Measurements from ENCODE around the gene BAZ1B.
A peak's percentile ranks its signal among the peaks of the same experiment; 100 is the strongest.
"Not testable (repeated sequence)": the region's sequence is repeated elsewhere in the genome, so short reads cannot be mapped to it uniquely, and the experiment has no call there.

The BAZ1B gene

DNA sequence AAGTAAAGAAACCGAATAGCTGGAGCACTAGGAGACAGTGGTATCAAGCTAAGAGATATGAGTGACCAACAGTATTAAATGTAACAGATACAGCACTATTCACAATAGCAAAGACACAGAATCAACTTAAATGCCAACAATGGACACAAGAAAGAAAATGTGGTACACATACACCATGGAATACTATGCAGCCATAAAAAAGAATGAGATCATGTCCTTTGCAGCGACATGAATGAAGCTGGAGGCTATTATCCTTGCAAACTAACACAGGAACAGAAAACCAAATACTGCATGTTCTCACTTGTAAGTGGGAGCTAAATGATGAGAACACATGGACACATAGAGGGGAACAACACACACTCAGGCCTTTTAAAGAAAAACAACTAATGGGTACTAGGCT, 26.6 kb downstream of the BAZ1B start:
- DNase-seq = not testable (repeated sequence)

DNA sequence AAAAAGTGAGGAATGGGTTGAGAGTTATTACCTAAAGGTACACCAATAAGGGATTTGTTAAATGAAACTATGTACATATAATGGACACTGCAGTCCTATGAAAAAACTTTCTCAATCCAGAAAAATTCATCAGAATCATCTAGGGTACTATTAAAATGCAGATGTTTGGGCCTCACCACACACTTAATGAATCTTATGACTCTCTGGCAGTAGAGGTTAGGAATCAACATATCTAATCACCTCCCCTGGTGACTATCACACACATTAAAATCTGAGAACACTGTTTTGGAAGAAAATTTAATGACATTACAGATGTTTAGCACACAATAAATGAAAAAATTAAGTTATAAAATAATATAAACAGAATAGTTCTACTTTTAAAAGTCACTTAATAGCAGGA, 32.1 kb downstream of the BAZ1B start:
- DNase-seq = no peak

GRCh38 chr7:73487486-73487885, 34.6 kb downstream of the BAZ1B start:
- DNase-seq = no peak

- no peak for DNase-seq
Observed at GRCh38 chr7:73483171-73483570, 38.9 kb downstream of the BAZ1B start.

DNA sequence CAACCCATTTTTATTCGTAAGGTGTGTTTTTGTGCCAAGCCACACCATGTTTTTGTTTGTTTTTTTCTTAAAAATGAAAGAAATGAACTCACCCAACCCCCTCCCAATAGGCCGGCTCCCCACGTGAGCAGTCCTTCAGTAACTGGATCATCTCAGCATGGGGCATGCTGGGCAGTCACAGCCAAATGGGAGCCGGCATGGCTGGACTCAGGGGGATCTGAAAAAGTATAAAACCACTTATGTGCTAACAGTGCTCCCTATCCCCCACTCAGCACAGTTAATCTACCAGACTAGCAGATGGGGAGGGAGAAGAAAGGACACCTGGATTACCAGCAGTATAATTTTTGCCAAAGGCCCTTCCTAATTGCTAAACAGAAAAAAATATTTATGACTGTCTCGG, 39.3 kb downstream of the BAZ1B start:
- no peak for DNase-seq

- DNase-seq = not testable (repeated sequence)
Observed at GRCh38 chr7:73481521-73481920, 40.6 kb downstream of the BAZ1B start.

- no peak for DNase-seq
Observed at GRCh38 chr7:73478549-73478948, 43.5 kb downstream of the BAZ1B start.

DNA sequence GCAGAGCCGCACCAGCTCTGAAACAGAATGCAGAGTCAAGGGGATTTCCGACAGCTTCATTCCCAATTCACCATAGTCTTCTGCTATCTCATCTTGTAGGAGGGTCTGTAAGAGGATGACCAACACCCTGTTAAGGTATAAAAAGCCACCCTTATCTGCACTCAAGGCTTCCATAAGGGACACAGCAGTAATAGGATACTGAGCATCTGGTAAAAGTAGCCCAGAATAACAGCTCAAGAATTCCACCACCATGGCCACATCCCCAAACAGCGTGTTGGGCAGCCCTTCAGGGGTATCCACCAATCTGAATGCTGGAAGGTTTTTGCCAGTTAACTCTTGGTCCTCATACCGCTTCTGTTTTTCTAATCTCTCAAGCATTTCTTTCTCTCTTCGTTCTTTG, 44.7 kb downstream of the BAZ1B start:
- no peak for DNase-seq

DNA sequence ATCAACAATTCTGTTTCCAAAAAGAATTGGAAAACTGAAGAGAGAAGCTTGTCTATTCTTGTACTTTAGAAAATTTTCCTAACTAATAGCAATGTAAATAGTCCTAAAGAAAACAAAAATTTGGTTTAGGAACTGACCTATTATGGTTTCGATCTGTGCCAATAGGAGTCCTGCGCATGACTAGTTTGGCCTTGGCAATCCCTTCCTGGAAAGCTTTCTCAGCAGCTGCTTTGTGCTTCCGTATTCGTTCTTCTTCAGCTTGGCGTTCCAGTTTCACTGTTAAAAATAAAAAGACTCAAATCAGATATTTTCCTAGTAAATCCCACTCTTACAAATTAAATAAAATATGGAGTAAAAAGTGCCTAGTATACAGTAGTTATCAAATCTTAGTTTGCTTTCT, 51.9 kb downstream of the BAZ1B start:
- DNase-seq = no peak

DNA sequence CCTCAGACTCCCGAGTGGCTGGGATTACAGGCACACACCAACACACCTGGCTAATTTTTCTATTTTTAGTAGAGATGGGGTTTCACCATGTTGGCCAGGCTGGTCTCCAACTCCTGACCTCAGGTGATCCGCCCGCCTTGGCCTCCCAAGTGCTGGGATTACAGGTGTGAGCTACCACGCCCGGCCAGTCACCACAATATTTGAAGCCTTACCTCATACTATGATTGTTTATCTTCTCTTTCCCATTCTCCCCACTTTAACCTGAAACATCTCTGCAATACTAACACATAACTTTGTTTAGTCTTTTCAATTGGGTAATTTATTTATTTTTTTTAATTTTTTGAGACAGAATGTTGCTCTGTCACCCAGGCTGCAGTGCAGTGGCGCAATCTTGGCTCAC, 55.0 kb downstream of the BAZ1B start:
- not testable (repeated sequence) for DNase-seq

DNA sequence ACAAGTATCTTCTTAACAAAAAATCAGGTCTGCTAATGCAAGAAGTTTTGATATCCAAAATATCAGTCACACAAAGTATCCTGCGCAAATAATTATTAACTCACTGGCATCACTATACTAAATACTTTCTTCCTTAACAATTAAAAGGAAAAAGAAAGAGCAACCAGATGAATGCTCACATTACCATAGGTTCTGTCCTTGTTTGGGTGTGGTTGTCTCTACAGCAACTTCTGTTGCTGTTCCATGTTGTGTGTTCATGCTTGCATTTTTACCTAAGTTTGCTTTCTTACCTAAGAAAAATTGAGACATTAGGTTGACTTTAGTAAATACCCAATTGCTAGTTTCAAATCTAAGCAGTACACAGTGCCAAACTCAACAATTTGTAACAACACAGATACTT, 56.0 kb downstream of the BAZ1B start:
- no peak for DNase-seq

- DNase-seq = no peak
Observed at GRCh38 chr7:73463966-73464365, 58.1 kb downstream of the BAZ1B start.

DNA sequence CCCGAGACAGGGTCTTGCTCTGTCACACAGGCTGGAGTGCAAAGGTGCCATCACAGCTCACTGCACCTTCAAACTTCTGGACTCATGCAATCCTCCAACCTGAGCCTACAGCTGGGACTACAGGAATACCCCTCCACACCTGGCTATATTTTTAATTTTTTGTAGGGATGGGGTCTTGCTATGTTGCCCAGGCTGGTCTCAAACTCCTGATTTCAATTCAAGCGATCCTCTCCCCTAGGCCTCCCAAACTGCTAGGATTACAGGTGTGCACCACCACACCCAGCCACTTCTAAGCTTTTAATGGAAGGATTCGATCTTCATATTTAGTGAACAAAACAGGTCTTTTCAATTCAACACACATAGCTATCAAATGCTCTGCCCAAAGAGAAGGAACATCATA, 58.8 kb downstream of the BAZ1B start:
- no peak for DNase-seq

- DNase-seq = no peak
Observed at GRCh38 chr7:73461782-73462285, 60.3 kb downstream of the BAZ1B start.

- DNase-seq = no peak
Observed at GRCh38 chr7:73454424-73454823, 67.7 kb downstream of the BAZ1B start.

GRCh38 chr7:73452999-73453635, 69.0 kb downstream of the BAZ1B start:
- DNase-seq = no peak

- DNase-seq = peak; percentile 63
Observed at GRCh38 chr7:73451780-73452398, 70.2 kb downstream of the BAZ1B start.

DNA sequence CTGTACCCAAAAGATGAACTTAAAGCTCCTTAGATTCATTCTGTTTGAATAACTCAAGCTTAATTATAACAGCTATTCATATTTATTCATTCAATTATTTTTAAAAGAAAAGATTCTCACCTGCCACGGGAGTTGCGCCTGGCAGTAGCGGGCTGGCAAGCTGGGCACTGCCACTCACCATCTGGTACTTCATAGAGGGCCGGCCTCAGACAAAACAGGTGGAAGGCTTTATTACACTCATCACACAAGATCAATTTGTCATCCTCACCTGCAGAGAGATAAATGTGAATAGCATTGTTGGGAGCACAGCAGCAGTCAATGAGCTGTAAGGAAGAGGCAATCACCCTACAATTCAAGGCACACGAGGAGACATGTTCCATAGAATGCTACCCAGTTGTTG, 72.7 kb downstream of the BAZ1B start:
- no peak for DNase-seq

DNA sequence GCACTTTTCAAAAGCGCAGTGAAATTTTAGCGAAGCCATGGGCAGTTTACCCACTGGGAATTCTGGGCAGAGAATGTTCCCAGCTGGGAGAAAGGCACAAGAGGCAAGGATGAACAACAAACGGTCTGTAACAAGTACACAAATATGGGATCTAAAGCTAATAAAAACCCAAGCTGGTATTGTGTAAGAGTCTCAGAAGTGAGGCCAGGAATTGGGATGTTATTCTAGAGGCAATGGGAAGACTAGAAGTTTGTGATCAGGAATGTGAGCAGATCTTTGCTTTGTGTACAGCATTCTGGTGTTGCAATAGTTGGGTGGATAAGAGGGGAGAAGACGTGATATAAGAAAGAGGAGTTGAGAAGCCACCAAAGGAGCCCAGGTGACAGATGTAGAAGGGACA, 73.5 kb downstream of the BAZ1B start:
- no peak for DNase-seq

DNA sequence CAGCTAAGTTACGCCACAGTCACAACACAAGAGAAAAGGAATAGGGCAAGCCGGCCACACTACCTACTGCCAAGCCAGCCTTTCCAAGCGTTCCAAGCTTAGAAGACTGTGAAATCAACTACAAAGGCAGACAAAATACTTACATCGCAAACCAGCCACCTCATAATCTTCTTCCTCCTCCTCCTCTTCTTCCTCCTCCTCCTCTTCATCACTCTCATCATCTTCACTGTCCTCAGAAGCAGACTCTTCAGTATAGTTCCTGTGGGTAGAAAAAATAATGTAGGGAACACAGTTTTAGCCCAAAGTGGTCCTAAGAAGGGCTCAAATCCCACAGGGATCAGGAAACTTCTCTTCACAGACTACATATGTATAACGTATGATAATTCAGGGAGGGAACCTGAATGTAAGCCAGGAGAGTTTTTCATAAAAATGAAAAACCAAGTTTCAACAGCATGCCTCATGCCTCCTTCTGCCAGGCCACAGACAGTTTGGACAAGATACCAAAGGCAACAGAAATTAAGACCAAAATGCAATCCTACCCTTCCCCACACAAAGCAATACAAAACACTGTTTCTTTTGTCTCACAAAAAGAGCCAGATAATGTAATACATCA, 74.9 kb downstream of the BAZ1B start:
- DNase-seq = no peak

GRCh38 chr7:73446682-73447081, 75.4 kb downstream of the BAZ1B start:
- DNase-seq = no peak

DNA sequence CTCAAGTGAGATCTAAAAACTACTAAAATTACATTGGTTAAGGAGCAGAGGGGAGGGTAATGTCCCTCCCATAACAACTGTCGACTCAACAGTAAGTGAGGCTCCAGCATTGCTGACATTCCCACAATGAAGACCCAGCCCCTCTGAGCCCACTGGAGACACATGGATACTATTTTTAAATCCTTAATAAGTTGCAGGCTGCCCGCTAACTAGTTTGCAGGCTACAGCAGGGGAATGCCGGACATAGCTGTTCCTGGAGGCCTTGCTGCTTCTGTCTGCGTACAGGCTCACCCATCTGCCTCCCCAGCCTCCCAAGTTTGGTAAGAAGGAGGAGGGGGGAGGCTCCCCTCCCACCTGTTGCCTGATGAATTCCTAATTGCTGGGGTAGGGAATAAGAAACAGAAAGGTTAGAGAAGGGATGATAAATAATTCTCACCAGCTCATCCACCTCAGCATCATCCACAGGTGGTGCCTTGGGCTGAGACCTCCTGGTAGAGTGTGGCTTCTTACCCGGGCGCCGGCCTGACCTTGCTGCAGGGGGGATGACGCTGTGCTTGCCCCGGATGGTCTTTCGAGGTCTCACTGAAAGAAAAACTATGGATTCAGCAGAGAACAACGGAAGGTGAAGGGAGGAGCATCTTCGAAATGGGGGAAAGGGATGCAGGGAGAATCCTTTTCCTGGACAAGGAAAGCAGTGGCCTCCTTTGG, 78.4 kb downstream of the BAZ1B start:
- no peak for DNase-seq

- DNase-seq = no peak
Observed at GRCh38 chr7:73442903-73443500, 79.1 kb downstream of the BAZ1B start.

Measured in CD4-positive, alpha-beta T cell treated with Interleukin-4 for 4 hours (primary cell).